ENCODE results near the gene MBD1.

The MBD1 gene

GRCh38 chr18:50315100-50315871 lies 34.0 kb upstream of the MBD1 start:
- Histone ChIP-seq H4K8ac (ENCODE audit: low read length) (no peak overlapping the region), H2BK12ac (ENCODE audit: low read length in 2 of 2) (no peak overlapping the region), H3K4ac (ENCODE audit: low read depth in 1 of 2, low read length in 2 of 2) (no peak overlapping the region), H2BK15ac (ENCODE audit: low read depth, poor library complexity, severe bottlenecking) (no peak overlapping the region), H2AFZ (ENCODE audit: low read depth, low read length) (no peak overlapping the region), H2AK5ac (ENCODE audit: low read length, severe bottlenecking) (no peak overlapping the region), H3K23ac (ENCODE audit: low read length in 2 of 2) (no peak overlapping the region), H4K91ac (ENCODE audit: low read length) (no peak overlapping the region), H3K9ac (ENCODE audit: low read length) (no peak overlapping the region), H3K27ac (ENCODE audit: low read length, poor library complexity, severe bottlenecking) (no peak overlapping the region), H3K18ac (ENCODE audit: low read depth in 1 of 2, low read length in 2 of 2) (no peak overlapping the region), H3K4me1 (ENCODE audit: control insufficient read depth, insufficient read depth, low read depth, low read length) (no peaks in the 10 kb centered on the region), H2BK5ac (ENCODE audit: low read depth, low read length, poor library complexity, severe bottlenecking) (no peak overlapping the region), H3K79me1 (replicated peaks; ENCODE audit: low read length, poor library complexity, severe bottlenecking) (no peaks in the 10 kb centered on the region), H3K4me2 (ENCODE audit: low read length, poor library complexity, severe bottlenecking) (no peak overlapping the region), H3K4me3 (ENCODE audit: insufficient read depth in 1 of 2, low read depth in 1 of 2, low read length in 2 of 2) (no peak overlapping the region), H3K27me3 (ENCODE audit: control insufficient read depth in 1 of 2, insufficient read depth in 1 of 2, low read length in 2 of 2) (peaks cover 0 to 16% of the 10 kb centered on the region in 2 experiments), H3K36me3 (ENCODE audit: control insufficient read depth in 1 of 2, insufficient read depth in 2 of 2, low read depth in 1 of 2, low read length in 2 of 2) (no peaks in the 10 kb centered on the region), H2BK120ac (ENCODE audit: low read depth, low read length) (no peak overlapping the region), H3K14ac (ENCODE audit: low read length in 2 of 2) (no peak overlapping the region), H3K9me3 (ENCODE audit: control insufficient read depth, low read length) (no peaks in the 10 kb centered on the region)
- DNase-seq = no peak
- 62% methylated on average over 5 of the region's 5 CpGs for WGBS

DNA sequence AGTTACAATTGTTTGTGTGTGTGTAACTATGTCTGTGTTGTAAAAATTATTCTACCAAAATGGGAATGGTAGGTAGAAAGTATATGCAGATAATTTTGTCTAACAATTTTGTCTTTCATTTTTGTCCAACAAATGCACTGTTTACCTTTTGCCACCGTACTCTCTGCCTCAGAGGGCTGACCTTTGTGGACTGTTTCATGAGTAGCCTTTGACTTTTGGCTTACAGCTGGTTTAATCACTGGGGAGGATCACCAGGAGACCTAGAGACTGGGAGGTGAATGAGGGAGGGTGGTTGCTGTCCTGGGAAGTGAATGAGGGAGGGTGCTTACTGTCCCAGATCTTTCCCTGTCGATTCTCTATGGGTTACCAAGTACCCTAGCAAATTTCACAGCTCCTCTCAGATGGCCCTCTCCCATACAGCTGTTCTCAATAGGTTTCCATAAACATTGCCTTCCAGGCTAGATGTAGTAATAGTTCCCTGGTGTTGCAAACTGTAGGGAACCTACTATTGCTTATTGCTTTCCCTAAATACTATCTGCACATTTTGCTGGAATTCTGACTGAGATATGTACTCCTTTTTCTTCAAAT lies 32.6 kb upstream of the MBD1 start:
- Histone ChIP-seq H2BK15ac (ENCODE audit: low read depth, poor library complexity, severe bottlenecking) (no peak overlapping the region), H3K36me3 (ENCODE audit: control insufficient read depth in 1 of 2, insufficient read depth in 2 of 2, low read depth in 1 of 2, low read length in 2 of 2) (no peaks in the 10 kb centered on the region), H3K27me3 (ENCODE audit: control insufficient read depth in 1 of 2, insufficient read depth in 1 of 2, low read length in 2 of 2) (peaks cover 0 to 16% of the 10 kb centered on the region in 2 experiments), H3K9ac (ENCODE audit: low read length) (no peak overlapping the region), H3K18ac (ENCODE audit: low read depth in 1 of 2, low read length in 2 of 2) (no peak overlapping the region), H3K9me3 (ENCODE audit: control insufficient read depth, low read length) (no peaks in the 10 kb centered on the region), H2AFZ (ENCODE audit: low read depth, low read length) (no peak overlapping the region), H4K8ac (ENCODE audit: low read length) (no peak overlapping the region), H3K23ac (ENCODE audit: low read length in 2 of 2) (no peak overlapping the region), H3K79me1 (replicated peaks; ENCODE audit: low read length, poor library complexity, severe bottlenecking) (no peaks in the 10 kb centered on the region), H2AK5ac (ENCODE audit: low read length, severe bottlenecking) (no peak overlapping the region), H3K14ac (ENCODE audit: low read length in 2 of 2) (no peak overlapping the region), H2BK12ac (ENCODE audit: low read length in 2 of 2) (no peak overlapping the region), H4K91ac (ENCODE audit: low read length) (no peak overlapping the region), H3K27ac (ENCODE audit: low read length, poor library complexity, severe bottlenecking) (no peak overlapping the region), H3K4me2 (ENCODE audit: low read length, poor library complexity, severe bottlenecking) (no peak overlapping the region), H3K4me3 (ENCODE audit: insufficient read depth in 1 of 2, low read depth in 1 of 2, low read length in 2 of 2) (no peak overlapping the region), H3K4me1 (ENCODE audit: control insufficient read depth, insufficient read depth, low read depth, low read length) (no peaks in the 10 kb centered on the region), H3K4ac (ENCODE audit: low read depth in 1 of 2, low read length in 2 of 2) (no peak overlapping the region), H2BK120ac (ENCODE audit: low read depth, low read length) (no peak overlapping the region), H2BK5ac (ENCODE audit: low read depth, low read length, poor library complexity, severe bottlenecking) (no peak overlapping the region)
- 78% methylated on average over 1 of the region's 2 CpGs for WGBS
- DNase-seq = no peak

- H3K18ac ChIP-seq (ENCODE audit: low read depth in 1 of 2, low read length in 2 of 2) = no peak overlapping the region
- no peak overlapping the region for H2AFZ ChIP-seq (ENCODE audit: low read depth, low read length)
- H2BK15ac ChIP-seq (ENCODE audit: low read depth, poor library complexity, severe bottlenecking) = no peak overlapping the region
- 85% methylated on average over 2 of the region's 2 CpGs for WGBS
- no peaks in the 10 kb centered on the region for H3K79me1 ChIP-seq (replicated peaks; ENCODE audit: low read length, poor library complexity, severe bottlenecking)
- no peak overlapping the region for H2AK5ac ChIP-seq (ENCODE audit: low read length, severe bottlenecking)
- no peak overlapping the region for H4K91ac ChIP-seq (ENCODE audit: low read length)
- H3K4me1 ChIP-seq (ENCODE audit: control insufficient read depth, insufficient read depth, low read depth, low read length) = no peaks in the 10 kb centered on the region
- no peak for DNase-seq
- H2BK120ac ChIP-seq (ENCODE audit: low read depth, low read length) = no peak overlapping the region
- H3K4me3 ChIP-seq (ENCODE audit: insufficient read depth in 1 of 2, low read depth in 1 of 2, low read length in 2 of 2) = no peak overlapping the region
- H3K9me3 ChIP-seq (ENCODE audit: control insufficient read depth, low read length) = no peaks in the 10 kb centered on the region
- no peak overlapping the region for H4K8ac ChIP-seq (ENCODE audit: low read length)
- no peak overlapping the region for H2BK5ac ChIP-seq (ENCODE audit: low read depth, low read length, poor library complexity, severe bottlenecking)
- no peak overlapping the region for H3K14ac ChIP-seq (ENCODE audit: low read length in 2 of 2)
- H3K27me3 ChIP-seq (ENCODE audit: control insufficient read depth in 1 of 2, insufficient read depth in 1 of 2, low read length in 2 of 2) = peaks cover 0 to 16% of the 10 kb centered on the region in 2 experiments
- H3K4me2 ChIP-seq (ENCODE audit: low read length, poor library complexity, severe bottlenecking) = no peak overlapping the region
- no peaks in the 10 kb centered on the region for H3K36me3 ChIP-seq (ENCODE audit: control insufficient read depth in 1 of 2, insufficient read depth in 2 of 2, low read depth in 1 of 2, low read length in 2 of 2)
- H3K23ac ChIP-seq (ENCODE audit: low read length in 2 of 2) = no peak overlapping the region
- H2BK12ac ChIP-seq (ENCODE audit: low read length in 2 of 2) = no peak overlapping the region
- no peak overlapping the region for H3K4ac ChIP-seq (ENCODE audit: low read depth in 1 of 2, low read length in 2 of 2)
- no peak overlapping the region for H3K9ac ChIP-seq (ENCODE audit: low read length)
- H3K27ac ChIP-seq (ENCODE audit: low read length, poor library complexity, severe bottlenecking) = no peak overlapping the region
Observed at GRCh38 chr18:50313031-50313607, 31.8 kb upstream of the MBD1 start.

DNA sequence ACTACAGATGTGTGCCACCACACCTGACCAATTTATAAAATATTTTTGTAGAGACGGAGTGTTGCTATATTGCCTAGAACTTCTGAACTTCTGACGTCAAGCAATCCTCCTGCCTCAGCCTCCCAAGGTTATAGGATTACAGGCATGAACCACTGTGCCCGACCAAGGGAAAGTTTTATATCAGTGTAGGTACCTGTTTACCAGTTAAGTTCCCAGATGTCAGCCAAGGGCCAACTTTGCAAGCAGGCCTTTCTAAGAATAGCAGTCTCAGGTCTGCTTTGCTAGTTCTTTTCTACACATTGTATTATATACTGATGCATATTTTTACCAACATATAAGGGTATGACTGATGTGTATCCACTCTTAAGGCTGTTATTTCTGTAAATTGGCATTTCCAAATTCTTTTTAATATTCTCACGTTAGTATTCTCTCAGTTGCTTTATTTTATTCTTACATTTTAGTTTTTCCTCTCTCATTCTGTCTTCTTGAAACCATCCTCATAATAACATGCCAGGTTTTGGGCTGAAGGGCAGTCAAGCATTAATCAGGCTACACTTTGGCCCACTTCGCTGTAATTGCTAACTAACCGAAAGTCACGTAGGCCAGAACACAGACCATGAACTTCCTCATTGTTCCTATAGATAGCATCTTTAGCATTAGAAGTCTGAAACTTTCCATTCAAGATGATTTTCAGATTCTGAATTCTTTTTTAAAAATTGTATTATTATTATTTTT lies 31.1 kb upstream of the MBD1 start:
- no peak overlapping the region for H3K18ac ChIP-seq (ENCODE audit: low read depth in 1 of 2, low read length in 2 of 2)
- H2BK5ac ChIP-seq (ENCODE audit: low read depth, low read length, poor library complexity, severe bottlenecking) = no peak overlapping the region
- H4K91ac ChIP-seq (ENCODE audit: low read length) = no peak overlapping the region
- no peak overlapping the region for H4K8ac ChIP-seq (ENCODE audit: low read length)
- H3K23ac ChIP-seq (ENCODE audit: low read length in 2 of 2) = no peak overlapping the region
- no peak overlapping the region for H2AFZ ChIP-seq (ENCODE audit: low read depth, low read length)
- no peak overlapping the region for H2BK15ac ChIP-seq (ENCODE audit: low read depth, poor library complexity, severe bottlenecking)
- H3K4me2 ChIP-seq (ENCODE audit: low read length, poor library complexity, severe bottlenecking) = no peak overlapping the region
- no peak overlapping the region for H3K27ac ChIP-seq (ENCODE audit: low read length, poor library complexity, severe bottlenecking)
- 90% methylated on average over 7 of the region's 7 CpGs for whole genome bisulfite sequencing
- no peak overlapping the region for H2BK12ac ChIP-seq (ENCODE audit: low read length in 2 of 2)
- H3K79me1 ChIP-seq (replicated peaks; ENCODE audit: low read length, poor library complexity, severe bottlenecking) = no peaks in the 10 kb centered on the region
- no peak overlapping the region for H3K9ac ChIP-seq (ENCODE audit: low read length)
- peaks cover 0 to 16% of the 10 kb centered on the region in 2 experiments for H3K27me3 ChIP-seq (ENCODE audit: control insufficient read depth in 1 of 2, insufficient read depth in 1 of 2, low read length in 2 of 2)
- no peaks in the 10 kb centered on the region for H3K36me3 ChIP-seq (ENCODE audit: control insufficient read depth in 1 of 2, insufficient read depth in 2 of 2, low read depth in 1 of 2, low read length in 2 of 2)
- H2AK5ac ChIP-seq (ENCODE audit: low read length, severe bottlenecking) = no peak overlapping the region
- H2BK120ac ChIP-seq (ENCODE audit: low read depth, low read length) = no peak overlapping the region
- H3K4me1 ChIP-seq (ENCODE audit: control insufficient read depth, insufficient read depth, low read depth, low read length) = no peaks in the 10 kb centered on the region
- H3K9me3 ChIP-seq (ENCODE audit: control insufficient read depth, low read length) = no peaks in the 10 kb centered on the region
- no peak overlapping the region for H3K14ac ChIP-seq (ENCODE audit: low read length in 2 of 2)
- DNase-seq = no peak
- H3K4me3 ChIP-seq (ENCODE audit: insufficient read depth in 1 of 2, low read depth in 1 of 2, low read length in 2 of 2) = no peak overlapping the region
- H3K4ac ChIP-seq (ENCODE audit: low read depth in 1 of 2, low read length in 2 of 2) = no peak overlapping the region

Data from mesenchymal stem cell (in vitro differentiated cells and primary cell).